HepG2 (cell line): ENCODE results near the gene SIRPA. TPM values are rescaled to one million over a fixed set of nuclear protein-coding genes. Genes with fewer than 3 reads are reported as not detected.
A peak's percentile ranks its signal among the peaks of the same experiment; 100 is the strongest.

ENCODE experiments used
- AGO1 ChIP-seq: fragments of 200-400 bp; formaldehyde crosslinking; IDR thresholded peaks from 2 replicates; pipeline ENCODE4 v1.6.1; 2017; ENCODE audit warnings: mild to moderate bottlenecking, low read depth, low read length, moderate library complexity; ENCODE audit not compliant: poor library complexity, severe bottlenecking
- AKAP8 ChIP-seq: sonication (generic); formaldehyde crosslinking; IDR thresholded peaks from 2 replicates; pipeline ENCODE4 v1.5.1; 2020; ENCODE audit warnings: mild to moderate bottlenecking, missing genetic modification reagents
- BORCS8-MEF2B ChIP-seq: sonication (generic); formaldehyde crosslinking; IDR thresholded peaks from 2 replicates; pipeline ENCODE4 v1.8.0; 2022; ENCODE audit warnings: mild to moderate bottlenecking, missing genetic modification reagents
- HDAC2 ChIP-seq: sonication (generic); formaldehyde crosslinking; IDR thresholded peaks from 2 replicates; pipeline ENCODE4 v1.4.0; 2020; ENCODE audit warnings: missing genetic modification reagents
- KLF9 ChIP-seq: IDR thresholded peaks from 2 replicates; pipeline ENCODE4 v1.6.1; 2016; ENCODE audit warnings: low read depth
- NR2F2 ChIP-seq: IDR thresholded peaks from 2 replicates; pipeline ENCODE4 v1.6.1; 2012; ENCODE audit warnings: low read depth, inconsistent platforms, borderline replicate concordance
- ONECUT2 ChIP-seq: sonication (generic); formaldehyde crosslinking; IDR thresholded peaks from 2 replicates; pipeline ENCODE4 v1.4.0; 2020; ENCODE audit warnings: missing genetic modification reagents
- POLR2G ChIP-seq: fragments of 200-400 bp; formaldehyde crosslinking; IDR thresholded peaks from 2 replicates; pipeline ENCODE4 v1.6.1; 2018; ENCODE audit warnings: mild to moderate bottlenecking, low read depth, low read length, moderate library complexity
- PRPF4 ChIP-seq: fragments of 200-400 bp; formaldehyde crosslinking; IDR thresholded peaks from 2 replicates; pipeline ENCODE4 v1.6.1; 2016; ENCODE audit warnings: low read length, low read depth; ENCODE audit not compliant: poor library complexity, severe bottlenecking
- TBX2 ChIP-seq: sonication (generic); formaldehyde crosslinking; IDR thresholded peaks from 2 replicates; pipeline ENCODE4 v1.5.0; 2020; ENCODE audit warnings: missing genetic modification reagents, mild to moderate bottlenecking, borderline replicate concordance
- ZNF180 ChIP-seq: sonication (generic); formaldehyde crosslinking; IDR thresholded peaks from 2 replicates; pipeline ENCODE4 v1.4.0; 2020; ENCODE audit warnings: low read depth, missing genetic modification reagents, borderline replicate concordance
- ZNF20 ChIP-seq: sonication (generic); formaldehyde crosslinking; IDR thresholded peaks from 2 replicates; pipeline ENCODE4 v1.4.0; 2020; ENCODE audit warnings: mild to moderate bottlenecking, moderate library complexity, missing genetic modification reagents
- ZNF263 ChIP-seq: sonication (generic); formaldehyde crosslinking; IDR thresholded peaks from 2 replicates; pipeline ENCODE4 v1.4.0; 2020; ENCODE audit warnings: missing genetic modification reagents
- ZNF383 ChIP-seq: sonication (generic); formaldehyde crosslinking; IDR thresholded peaks from 2 replicates; pipeline ENCODE4 v1.4.0; 2020; ENCODE audit warnings: missing genetic modification reagents, mild to moderate bottlenecking, borderline replicate concordance
- ZNF713 ChIP-seq: sonication (generic); formaldehyde crosslinking; IDR thresholded peaks from 2 replicates; pipeline ENCODE4 v1.4.0; 2020; ENCODE audit warnings: mild to moderate bottlenecking, missing genetic modification reagents
- ZNF775 ChIP-seq: sonication (generic); formaldehyde crosslinking; IDR thresholded peaks from 2 replicates; pipeline ENCODE4 v1.4.0; 2020; ENCODE audit warnings: missing genetic modification reagents, mild to moderate bottlenecking, moderate library complexity, borderline replicate concordance
- ZNF891 ChIP-seq: sonication (generic); formaldehyde crosslinking; IDR thresholded peaks from 2 replicates; pipeline ENCODE4 v1.5.0; 2020; ENCODE audit warnings: mild to moderate bottlenecking, missing genetic modification reagents
- ZSCAN31 ChIP-seq: sonication (generic); formaldehyde crosslinking; IDR thresholded peaks from 2 replicates; pipeline ENCODE4 v1.5.0; 2020; ENCODE audit warnings: low read depth, mild to moderate bottlenecking, missing genetic modification reagents
- polyA plus RNA-seq, 8 experiments: library from polyadenylated mRNA; depleted of rRNA in 3 of 8; stranded (reverse) in 7 of 8; unstranded in 1 of 8; fragments of >200 nt; fragmentation: Illumina TruSeq in 4 of 8; extraction: Trizol in 4 of 8; gene quantifications; 2 replicates each; pipeline versions ENCODE4 v1.2.1 to v1.2.3, GENCODE V29; 2011 to 2016; ENCODE audit warnings: low read depth in 4 of 8, missing spikeins in 1 of 8, mixed read lengths in 1 of 8; ENCODE audit not compliant: insufficient read depth in 1 of 8
- total RNA-seq, 5 experiments: library from RNA; depleted of rRNA; stranded (reverse); fragments of >200 nt; fragmentation: Illumina TruSeq; extraction: Trizol; gene quantifications; 2 replicates each; pipeline ENCODE4 v1.2.3, GENCODE V29; 2016; ENCODE audit warnings: low read depth in 1 of 5
- TF ChIP-seq, protein P1 (sequence below): sonication (generic); formaldehyde crosslinking; IDR thresholded peaks from 2 replicates; pipeline ENCODE4 v1.8.0; 2022; ENCODE audit warnings: mild to moderate bottlenecking, missing genetic modification reagents, moderate library complexity
- TF ChIP-seq, protein P2 (sequence below): sonication (generic); formaldehyde crosslinking; IDR thresholded peaks from 2 replicates; pipeline ENCODE4 v1.4.0; 2020; ENCODE audit warnings: missing genetic modification reagents, borderline replicate concordance

The SIRPA gene
- total and polyA plus RNA-seq, 2 of the 13 experiments (the other 11 are each of a cell fraction or from before 2014, with no cell fraction given), result 7.2 to 17.6 TPM

GRCh38 chr20:1965520-1966351, 70.5 kb downstream of the SIRPA start (continued):
- TF ChIP-seq AGO1 (peak; percentile 59), ZNF713 (no peak), HDAC2 (CRISPR knock-in tag) (no peak), ZNF263 (CRISPR knock-in tag) (no peak), ZSCAN31 (no peak), TBX2 (CRISPR knock-in tag) (peak; percentile 30; the same call in 1 of the 2 replicates), ONECUT2 (CRISPR knock-in tag) (no peak), BORCS8-MEF2B (CRISPR knock-in tag) (peak; percentile 87; the same call in 1 of the 2 replicates), KLF9 (no peak), ZNF180 (no peak), PRPF4 (no peak), POLR2G (no peak), ZNF20 (CRISPR knock-in tag) (no peak), NR2F2 (no peak), ZNF383 (CRISPR knock-in tag) (no peak), AKAP8 (CRISPR knock-in tag) (no peak), ZNF891 (CRISPR knock-in tag) (peak; percentile 80; the same call in 1 of the 2 replicates), ZNF775 (CRISPR knock-in tag) (no peak)
- TF ChIP-seq, protein P1, sequence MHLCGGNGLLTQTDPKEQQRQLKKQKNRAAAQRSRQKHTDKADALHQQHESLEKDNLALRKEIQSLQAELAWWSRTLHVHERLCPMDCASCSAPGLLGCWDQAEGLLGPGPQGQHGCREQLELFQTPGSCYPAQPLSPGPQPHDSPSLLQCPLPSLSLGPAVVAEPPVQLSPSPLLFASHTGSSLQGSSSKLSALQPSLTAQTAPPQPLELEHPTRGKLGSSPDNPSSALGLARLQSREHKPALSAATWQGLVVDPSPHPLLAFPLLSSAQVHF (CRISPR knock-in tag), result no peak
- TF ChIP-seq, protein P2, sequence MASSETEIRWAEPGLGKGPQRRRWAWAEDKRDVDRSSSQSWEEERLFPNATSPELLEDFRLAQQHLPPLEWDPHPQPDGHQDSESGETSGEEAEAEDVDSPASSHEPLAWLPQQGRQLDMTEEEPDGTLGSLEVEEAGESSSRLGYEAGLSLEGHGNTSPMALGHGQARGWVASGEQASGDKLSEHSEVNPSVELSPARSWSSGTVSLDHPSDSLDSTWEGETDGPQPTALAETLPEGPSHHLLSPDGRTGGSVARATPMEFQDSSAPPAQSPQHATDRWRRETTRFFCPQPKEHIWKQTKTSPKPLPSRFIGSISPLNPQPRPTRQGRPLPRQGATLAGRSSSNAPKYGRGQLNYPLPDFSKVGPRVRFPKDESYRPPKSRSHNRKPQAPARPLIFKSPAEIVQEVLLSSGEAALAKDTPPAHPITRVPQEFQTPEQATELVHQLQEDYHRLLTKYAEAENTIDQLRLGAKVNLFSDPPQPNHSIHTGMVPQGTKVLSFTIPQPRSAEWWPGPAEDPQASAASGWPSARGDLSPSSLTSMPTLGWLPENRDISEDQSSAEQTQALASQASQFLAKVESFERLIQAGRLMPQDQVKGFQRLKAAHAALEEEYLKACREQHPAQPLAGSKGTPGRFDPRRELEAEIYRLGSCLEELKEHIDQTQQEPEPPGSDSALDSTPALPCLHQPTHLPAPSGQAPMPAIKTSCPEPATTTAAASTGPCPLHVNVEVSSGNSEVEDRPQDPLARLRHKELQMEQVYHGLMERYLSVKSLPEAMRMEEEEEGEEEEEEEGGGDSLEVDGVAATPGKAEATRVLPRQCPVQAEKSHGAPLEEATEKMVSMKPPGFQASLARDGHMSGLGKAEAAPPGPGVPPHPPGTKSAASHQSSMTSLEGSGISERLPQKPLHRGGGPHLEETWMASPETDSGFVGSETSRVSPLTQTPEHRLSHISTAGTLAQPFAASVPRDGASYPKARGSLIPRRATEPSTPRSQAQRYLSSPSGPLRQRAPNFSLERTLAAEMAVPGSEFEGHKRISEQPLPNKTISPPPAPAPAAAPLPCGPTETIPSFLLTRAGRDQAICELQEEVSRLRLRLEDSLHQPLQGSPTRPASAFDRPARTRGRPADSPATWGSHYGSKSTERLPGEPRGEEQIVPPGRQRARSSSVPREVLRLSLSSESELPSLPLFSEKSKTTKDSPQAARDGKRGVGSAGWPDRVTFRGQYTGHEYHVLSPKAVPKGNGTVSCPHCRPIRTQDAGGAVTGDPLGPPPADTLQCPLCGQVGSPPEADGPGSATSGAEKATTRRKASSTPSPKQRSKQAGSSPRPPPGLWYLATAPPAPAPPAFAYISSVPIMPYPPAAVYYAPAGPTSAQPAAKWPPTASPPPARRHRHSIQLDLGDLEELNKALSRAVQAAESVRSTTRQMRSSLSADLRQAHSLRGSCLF, result no peak
